PFSK-1 (cell line): ENCODE data around the gene BBS7.

Experiments used
- FOXP2 ChIP-seq: optimal IDR thresholded peaks from 2 replicates; pipeline ENCODE3; 2011; ENCODE audit warnings: borderline replicate concordance, control low read depth, inconsistent platforms; ENCODE audit not compliant: insufficient read depth; ENCODE audit errors: extremely low read length, extremely low read depth
- POLR2AphosphoS5 ChIP-seq: IDR thresholded peaks from 2 replicates; pipeline ENCODE4 v1.6.1; 2012; ENCODE audit warnings: low read depth, mild to moderate bottlenecking, control low read depth, low read length, moderate library complexity
- REST ChIP-seq, 2 experiments: IDR thresholded peaks; 2 replicates each; pipeline versions ENCODE4 v1.6.1 to v1.8.0; 2011 to 2012; ENCODE audit warnings: low read depth in 2 of 2, low read length in 2 of 2, control low read depth in 1 of 2, inconsistent platforms in 1 of 2, mild to moderate bottlenecking in 1 of 2, moderate library complexity in 1 of 2; ENCODE audit not compliant: insufficient read depth in 1 of 2
- SIN3A ChIP-seq: IDR thresholded peaks from 2 replicates; pipeline ENCODE4 v1.6.1; 2012; ENCODE audit warnings: mild to moderate bottlenecking, low read length, moderate library complexity, borderline replicate concordance; ENCODE audit not compliant: insufficient read depth
- TAF1 ChIP-seq: IDR thresholded peaks from 2 replicates; pipeline ENCODE4 v1.6.1; 2012; ENCODE audit warnings: low read length, control low read depth, borderline replicate concordance; ENCODE audit not compliant: insufficient read depth

- no peak for TF ChIP-seq SIN3A
- no peak for TF ChIP-seq POLR2AphosphoS5
- no peak for TF ChIP-seq REST (IDR thresholded peaks at IDR 0.05; ENCODE audit: insufficient read depth in 1 of 2, low read depth in 2 of 2, low read length in 2 of 2)
- no peak for TF ChIP-seq TAF1
- no peak for TF ChIP-seq FOXP2
These were observed 91.2 kb downstream of the BBS7 start for GRCh38 chr4:121778991-121779628.
